ENCODE data around the gene GATA1.

- TF ChIP-seq CTCF (IDR thresholded peaks at IDR 0.05): no peak
- no peak for TF ChIP-seq EZH2phosphoT487 (IDR thresholded peaks at IDR 0.05; ENCODE audit: borderline replicate concordance, low read depth)
These were observed 36.7 kb downstream of the GATA1 start for GRCh38 chrX:48823053-48823452.
